GM03348 (cell line): Measurements from ENCODE around the gene SELPLG.
"Not testable (repeated sequence)": the region's sequence is repeated elsewhere in the genome, so short reads cannot be mapped to it uniquely, and the experiment has no call there.

Experiments used
- DNase-seq: peaks from one replicate; pipeline ENCODE4 v3.0.0; 2012; ENCODE audit warnings: low spot score

SELPLG gene

DNA sequence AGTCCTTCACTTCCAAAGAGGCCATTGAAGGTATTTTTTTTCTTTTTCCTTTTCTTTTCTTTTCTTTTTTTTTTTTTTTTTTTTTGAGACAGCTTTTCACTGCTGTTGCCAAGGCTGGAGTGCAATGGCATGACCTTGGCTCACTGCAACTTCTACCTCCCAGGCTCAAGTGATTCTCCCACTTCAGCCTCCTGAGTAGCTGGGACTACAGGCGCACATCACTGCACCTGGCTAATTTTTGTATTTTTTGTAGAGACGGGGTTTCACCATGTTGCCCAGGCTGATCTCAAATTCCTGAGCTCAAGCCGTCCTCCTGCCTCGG, 14.8 kb downstream of the SELPLG start:
- not testable (repeated sequence) for DNase-seq

DNA sequence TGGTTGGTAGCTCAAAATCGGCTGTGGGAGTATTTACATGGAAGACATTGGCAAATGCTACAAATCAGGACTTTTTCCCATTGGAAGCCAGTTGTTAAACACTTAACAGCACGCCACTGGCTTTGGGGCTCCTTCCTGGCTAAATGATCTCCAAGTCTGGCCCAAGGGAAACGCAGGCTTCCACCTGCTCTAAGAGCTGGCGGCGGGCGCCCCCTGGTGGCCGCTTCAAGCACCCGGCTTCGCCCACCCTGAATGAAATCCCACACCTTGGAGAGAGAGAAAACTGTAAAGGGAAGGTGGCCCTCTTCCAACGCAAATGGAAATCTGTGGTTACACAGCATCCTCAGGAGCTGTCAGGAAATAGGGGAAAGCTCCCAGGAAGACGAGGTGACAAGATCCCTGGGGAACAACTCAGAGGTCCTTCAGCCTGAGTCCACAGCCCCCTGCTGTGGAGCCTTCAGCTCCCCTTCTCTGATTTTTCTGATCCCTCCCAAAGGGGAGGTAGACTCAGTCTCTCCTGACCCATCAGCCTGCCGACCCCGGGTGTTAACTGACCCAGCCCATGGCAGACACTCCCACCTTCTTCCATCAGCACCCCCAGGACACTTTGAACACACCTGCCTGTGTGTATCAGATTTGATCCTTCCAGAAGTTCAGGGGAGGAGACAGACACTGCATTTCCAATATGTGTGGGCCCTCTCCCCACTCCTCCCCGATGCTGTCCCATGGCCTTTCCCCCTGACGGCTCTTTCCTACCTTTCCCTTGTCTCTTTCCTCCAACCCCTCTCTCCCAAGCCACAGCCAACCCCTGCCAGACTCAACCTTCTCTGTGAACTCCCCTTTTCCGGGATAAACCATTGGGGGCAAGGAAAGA, 15.4 kb downstream of the SELPLG start:
- peak; percentile 89 for DNase-seq

GRCh38 chr12:108616941-108617858, 16.5 kb downstream of the SELPLG start:
- DNase-seq = no peak

DNA sequence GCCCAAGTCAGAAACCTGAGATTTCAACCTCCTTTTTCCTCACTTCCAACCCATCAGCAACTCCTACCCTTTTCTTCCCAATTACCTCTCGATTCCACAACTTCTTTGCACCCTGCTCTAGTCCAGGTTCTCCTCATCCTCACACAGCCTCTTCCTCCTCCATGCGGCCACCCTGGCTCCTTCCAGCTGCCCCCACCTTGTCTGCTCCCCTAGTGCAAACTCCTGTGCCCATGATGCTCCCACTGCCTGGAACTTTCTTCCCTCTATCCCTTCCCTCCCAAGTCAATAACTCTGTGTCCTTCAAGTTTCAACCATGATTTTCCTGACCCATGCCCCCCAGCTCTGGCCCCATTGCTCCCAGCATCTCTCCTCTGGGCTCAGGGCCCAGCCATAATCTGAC, 17.3 kb downstream of the SELPLG start:
- DNase-seq = no peak

GRCh38 chr12:108615918-108616317, 17.8 kb downstream of the SELPLG start:
- DNase-seq = no peak

DNA sequence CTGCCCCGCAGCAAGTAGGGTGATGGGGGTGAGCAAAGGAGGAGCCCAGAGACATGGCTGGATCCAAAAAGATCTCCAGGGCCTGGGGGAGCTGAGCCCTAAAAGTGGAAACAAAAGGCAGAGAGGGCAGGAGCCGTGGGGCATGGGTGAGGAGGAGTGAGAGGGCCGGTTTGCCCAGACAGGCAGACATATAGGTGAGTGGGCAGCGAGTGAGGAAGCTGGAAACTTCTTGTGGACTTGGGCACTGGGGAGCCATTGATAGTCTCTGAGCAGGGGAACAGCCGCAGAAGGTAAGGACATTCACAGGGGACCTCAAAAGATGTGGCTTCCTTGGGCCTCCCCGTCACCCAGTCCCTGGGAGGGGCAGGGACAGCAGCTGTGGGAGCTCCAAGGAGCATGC, 19.1 kb downstream of the SELPLG start:
- no peak for DNase-seq

GRCh38 chr12:108614041-108614440, 19.7 kb downstream of the SELPLG start:
- no peak for DNase-seq

GRCh38 chr12:108613548-108613947, 20.1 kb downstream of the SELPLG start:
- no peak for DNase-seq

DNA sequence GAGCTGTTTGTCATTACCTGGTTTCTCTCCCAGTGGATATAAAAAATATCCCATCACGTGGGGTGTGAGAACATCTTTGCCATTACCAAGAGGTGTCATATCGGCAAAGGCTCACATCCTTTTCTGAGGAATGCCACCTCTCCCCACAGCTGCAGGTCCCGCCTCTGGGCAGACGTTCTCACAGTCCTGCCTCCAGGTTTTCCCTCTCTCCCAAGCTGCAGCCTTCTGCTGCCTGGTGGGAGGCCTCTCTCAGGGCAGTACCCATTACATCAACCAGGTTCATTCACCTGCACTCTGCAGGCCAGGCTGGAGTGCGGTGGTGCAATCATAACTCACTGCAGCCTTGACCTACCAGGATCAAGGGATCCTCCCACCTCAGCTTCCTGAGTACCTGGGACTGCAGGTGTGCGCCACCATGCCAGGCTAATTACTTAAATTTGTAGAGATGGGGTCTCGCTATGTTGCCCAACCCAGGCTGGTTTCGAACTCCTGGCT, 20.9 kb downstream of the SELPLG start:
- DNase-seq = no peak

DNA sequence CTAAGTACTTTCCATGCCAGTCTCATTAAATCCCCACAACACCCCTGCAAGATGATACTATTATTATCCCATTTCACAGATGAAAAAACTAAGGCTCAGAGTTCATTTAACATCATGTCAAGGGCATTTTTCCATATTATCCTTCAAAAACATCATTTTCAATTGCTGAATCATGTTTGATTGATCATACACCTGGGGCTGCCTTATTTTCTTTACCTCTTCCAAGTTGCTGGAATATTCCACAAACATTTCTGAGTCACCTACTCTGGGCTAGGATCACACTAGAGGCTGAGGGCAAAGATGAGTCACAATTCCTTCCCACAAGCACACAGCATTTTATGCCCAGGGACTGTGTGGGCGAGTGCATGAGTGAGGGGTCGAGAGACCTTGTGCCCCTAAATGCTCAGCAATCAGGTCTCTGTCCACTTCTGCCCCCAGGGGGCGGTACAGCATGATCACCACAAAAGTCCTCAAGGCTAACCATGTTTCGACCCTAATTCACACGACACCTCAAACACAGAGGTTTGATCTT, 21.7 kb downstream of the SELPLG start:
- DNase-seq = peak; percentile 77

DNA sequence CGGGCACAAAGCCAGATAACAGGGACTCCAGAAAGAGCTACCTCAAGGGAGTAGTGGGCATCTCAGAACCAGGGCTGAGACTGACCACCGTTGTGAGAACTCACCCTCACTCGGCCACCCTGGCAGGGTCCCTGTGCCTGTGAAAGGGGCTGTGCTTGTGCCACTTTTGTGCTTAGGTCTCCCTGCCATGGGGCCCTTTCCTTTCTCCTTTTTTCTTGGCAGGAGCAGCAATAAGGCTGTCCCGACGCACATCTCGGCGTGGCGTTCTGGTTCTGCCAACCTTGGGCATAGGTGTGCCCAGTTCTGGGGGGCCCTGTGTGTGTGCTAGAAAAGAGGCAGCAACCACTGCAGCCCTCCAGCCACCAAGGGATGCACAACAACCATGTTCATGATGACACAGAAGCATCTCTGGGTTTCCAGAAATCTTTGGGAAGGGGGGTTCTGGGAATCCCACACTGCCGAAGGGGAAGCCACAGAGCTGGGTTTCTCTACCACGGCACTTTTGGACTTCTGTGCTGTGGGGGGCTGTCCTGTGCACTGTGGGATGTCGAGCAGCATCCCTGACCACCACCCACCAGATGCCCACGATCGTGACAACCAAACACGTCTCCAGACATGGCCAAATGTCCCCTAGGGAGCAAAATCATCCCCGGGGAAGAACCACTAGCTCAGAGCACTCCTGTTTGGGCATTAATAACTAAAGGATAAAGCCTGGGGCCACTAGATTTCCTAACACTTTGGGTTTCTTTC, 22.7 kb downstream of the SELPLG start:
- no peak for DNase-seq

GRCh38 chr12:108610336-108610815, 23.3 kb downstream of the SELPLG start:
- no peak for DNase-seq

- peak; percentile 91 for DNase-seq
Observed at GRCh38 chr12:108609537-108610335, 24.0 kb downstream of the SELPLG start.

GRCh38 chr12:108608616-108609015, 25.1 kb downstream of the SELPLG start:
- no peak for DNase-seq

DNA sequence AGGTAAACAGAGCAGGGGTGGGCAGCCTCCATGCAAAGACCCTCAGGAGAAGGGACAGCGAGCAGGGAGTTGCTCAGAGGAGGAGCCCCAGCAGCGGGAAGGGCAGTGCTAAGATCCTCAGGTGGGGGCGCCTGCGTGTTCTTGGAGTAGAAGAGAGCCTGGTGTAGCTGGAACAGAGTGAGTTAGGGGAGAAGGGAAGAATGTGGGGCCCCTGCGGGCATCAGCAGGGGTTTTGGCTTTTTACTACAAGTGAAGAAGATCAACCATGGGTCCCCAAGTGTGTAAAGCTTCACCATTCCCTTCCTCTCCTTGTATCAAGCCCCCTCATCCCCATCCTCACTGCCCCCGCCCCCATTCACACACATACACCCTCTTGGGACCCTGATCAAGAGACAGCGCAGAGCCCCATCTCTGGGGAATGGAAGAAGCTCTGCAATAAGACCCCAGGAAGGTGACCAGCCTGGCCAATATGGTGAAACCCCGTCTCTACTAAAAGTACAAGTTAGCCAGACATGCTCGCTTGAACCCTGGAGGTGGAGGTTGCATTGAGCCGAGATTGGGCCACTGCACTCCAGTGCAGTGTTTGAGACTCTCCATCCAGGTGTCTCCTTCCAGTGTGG, 25.6 kb downstream of the SELPLG start:
- DNase-seq = no peak

GRCh38 chr12:108606492-108606891, 27.2 kb downstream of the SELPLG start:
- no peak for DNase-seq

- DNase-seq = no peak
Observed at GRCh38 chr12:108605690-108606406, 27.8 kb downstream of the SELPLG start.

DNA sequence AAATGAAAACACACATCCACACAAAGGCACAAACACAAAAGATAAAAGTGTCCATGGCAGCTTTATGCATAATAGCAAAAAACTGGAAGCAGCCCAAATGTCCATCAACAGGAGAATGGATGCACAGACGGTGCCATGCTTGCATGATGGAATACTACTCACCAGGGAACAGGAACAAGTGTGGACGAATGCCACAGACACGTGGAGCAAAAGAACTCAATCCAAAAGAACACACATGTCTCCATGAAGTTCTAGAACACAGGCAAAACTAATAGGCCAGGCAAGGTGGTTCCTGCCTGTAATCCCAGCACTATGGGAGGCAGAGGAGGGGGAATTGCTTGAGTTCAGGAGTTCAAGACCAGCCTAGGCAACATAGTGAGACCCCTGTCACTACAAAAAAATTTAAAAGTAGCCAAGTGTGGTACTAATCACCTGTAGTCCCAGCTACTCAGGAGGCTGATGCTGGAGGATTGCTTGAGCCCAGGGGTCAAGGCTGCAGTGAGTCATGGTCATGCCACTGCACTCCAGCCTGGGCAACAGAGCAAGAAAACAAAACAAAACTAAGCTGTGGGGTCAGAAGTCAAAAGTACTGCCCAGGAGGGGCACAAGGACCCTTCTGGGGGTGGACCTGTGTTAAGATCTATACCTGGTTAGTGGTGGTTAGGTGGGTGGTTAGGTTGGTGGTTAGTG, 28.5 kb downstream of the SELPLG start:
- no peak for DNase-seq
